Measurements from ENCODE around the gene TSHZ3.

Gene TSHZ3

DNA sequence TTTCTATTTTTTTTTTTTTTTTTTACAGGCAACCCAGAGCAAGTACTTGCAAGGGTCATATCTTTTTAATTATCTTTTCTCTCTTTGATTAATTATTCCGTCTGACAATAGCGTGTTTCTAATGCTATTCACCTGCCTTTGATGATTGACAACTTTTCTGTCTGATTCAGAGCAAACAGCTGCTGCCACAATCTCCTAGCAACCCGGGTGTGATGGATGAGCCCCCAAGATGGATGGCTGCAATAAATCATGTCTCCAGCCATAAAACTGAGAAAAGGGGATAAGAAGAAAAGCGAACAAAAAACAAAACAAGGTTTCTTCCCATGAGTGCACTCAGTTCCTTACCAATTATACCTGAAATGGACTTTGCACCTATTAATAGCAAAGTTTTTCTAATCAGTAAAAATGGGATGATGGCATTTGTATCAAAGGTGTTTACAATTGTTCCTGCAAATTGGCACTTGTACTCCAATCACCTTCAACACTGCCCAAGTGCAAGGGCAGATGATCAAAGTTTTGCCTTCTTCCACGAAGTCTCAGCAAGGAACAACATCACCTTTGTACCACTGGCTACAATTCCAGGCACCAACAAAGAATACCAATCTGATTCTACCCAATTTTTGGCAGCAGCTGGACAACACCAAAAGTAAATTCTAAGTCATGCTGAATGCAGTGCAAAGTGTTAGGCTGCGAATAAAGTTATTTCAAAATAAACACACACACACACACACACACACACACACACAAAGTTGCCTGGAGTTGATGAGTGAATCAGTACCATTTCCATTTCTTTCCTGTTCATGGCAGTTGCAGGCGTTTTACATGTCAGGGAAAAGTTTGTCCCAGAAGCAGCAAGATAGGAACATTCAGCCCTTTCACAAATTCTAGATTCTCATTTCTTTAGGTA is 12.0 kb downstream of the TSHZ3 start:
- DNase-seq, result no peak

DNA sequence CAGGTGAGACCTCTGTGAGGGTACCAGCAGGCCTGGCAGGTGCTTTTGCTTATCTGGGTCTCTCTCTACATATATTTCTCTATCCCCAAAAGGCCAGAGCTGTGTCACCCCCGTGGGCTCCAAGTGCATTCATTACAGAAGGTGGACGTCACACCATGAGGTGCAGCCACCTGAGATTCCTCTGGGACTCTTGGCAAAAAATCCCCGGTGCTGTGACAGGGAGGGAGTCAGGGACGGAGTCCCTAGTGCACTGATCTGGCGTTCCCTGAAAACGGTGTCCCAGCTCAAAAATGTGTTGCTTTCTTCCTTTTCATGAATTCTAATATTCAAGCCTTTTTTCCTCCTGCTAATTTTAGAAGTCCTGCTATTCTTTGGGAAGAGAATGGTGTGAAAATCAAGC is 13.5 kb downstream of the TSHZ3 start:
- no peak for DNase-seq

DNA sequence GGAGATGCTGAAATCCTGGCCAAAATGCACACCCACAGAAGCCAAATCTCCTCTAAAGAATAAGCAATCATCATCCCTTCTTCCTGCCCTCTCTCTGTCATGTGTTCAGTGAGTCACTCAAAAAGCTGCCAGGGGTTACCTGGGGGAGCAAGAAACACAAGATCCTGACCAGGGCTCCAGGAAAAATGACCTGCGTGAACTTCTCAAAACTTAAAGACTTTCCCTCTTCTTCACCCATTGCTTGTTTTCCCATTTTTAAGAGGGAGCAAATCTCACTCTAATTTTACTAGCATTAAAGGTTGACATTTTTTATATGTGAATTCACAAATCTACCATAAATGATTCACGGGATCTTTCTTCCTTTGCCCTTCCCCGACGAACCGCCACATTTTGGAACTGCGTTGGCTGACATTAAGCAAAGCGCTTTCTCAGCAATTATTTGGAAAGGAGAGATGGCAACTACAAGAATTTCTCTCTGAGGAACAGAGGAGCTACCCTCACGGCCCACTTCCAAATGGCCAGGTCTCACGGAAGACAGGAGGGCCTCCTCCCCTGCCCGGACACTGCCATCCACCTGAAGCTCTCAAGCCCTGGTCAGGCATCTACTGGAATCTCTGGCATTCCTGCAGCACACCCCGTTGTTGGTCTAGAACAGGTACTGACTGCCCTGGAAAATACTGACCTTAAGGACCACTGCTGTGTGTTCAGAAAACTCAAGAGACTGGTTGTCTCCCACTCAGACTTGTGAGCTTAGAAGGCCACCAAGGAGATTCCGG is 14.2 kb downstream of the TSHZ3 start:
- no peak for DNase-seq

DNA sequence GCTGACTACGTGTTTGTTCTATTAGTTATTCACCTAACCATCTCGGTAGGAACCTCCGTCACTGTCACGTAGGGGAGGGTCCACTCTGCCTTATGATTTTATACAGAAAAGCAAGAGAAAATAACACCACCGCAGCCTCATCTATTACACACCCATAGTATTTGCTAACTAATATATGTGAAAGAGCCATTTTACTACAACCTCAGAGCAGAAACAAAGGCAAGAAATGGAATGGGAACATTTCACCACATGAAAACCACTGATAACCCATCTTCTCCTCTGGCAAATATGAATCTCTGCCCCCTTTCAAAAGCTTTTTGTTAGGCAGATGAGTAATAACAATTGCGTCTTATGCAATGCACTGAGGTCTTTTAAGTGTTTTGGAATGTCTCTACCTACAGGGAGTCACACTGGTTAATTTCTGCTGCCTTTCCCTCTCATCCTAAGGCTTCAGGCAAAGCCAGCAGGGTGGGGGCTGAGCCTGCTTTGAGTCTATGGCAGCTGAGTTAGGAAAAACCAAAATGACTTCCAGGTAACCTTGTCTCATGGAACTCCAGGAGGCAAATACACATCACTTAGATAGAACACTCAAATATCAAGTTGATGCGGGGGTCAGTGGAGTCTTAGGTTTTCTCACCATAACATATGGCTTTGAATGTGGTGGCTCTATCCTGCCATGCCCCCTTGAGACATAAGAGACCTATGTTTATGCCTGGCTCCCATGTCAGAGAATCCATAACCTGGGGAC is 15.0 kb downstream of the TSHZ3 start:
- no peak for DNase-seq

DNA sequence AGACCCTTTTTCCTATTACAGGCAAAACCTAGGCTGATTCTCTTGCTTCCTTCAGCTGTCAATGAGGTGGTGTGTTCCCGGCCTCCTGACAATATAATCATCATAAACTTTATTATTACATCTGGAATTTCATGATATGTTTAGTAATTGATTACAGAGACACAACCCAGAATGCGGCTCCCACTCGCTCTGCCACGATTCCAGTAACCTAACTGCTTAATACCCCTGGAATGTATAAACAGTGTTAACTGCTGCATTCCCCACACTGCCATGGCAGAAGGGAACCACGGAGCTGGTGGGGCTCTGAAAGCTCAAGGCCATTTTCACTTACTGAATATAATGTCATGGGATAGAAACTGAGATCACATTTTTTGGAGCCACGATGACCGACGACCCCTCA is 17.1 kb downstream of the TSHZ3 start:
- DNase-seq, result no peak

DNA sequence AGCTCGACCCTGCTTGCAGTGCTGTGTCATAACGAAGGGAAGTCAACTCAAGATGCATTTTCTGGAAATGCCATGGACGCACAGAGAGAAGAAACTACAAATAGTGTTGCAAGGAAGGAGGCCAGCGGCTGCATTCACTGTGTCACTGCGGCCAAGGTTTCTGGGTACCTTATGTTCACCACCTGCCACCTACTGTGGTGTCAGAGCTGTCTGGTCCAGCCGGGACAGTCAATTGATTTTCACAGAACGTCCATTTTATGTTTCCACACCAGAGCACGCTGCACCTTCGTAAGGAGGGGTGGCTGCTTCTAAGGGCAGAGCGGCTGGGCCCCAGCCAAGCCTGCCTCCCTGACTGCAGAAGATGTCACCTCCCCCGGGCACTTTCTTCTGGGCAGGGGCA is 17.7 kb downstream of the TSHZ3 start:
- no peak for DNase-seq

DNA sequence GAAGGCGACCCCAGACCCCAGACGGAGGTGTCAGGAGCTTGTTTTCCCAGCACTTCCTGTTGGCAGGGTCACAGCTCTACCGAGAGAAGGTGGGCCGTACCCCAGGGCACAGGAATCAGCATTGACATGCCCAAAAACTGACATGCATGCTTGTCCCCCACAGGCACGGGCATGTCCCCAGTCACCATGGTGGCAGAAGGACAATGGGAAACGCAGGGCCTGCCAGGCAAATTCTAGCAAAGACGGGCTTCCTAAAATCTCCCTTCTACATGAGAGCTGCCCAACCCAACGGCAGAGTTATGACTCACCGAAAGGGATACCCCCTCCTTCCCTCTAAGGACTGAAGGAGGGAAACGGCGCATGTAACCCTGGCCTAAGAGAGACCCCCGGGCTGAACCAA is 18.5 kb downstream of the TSHZ3 start:
- no peak for DNase-seq

DNA sequence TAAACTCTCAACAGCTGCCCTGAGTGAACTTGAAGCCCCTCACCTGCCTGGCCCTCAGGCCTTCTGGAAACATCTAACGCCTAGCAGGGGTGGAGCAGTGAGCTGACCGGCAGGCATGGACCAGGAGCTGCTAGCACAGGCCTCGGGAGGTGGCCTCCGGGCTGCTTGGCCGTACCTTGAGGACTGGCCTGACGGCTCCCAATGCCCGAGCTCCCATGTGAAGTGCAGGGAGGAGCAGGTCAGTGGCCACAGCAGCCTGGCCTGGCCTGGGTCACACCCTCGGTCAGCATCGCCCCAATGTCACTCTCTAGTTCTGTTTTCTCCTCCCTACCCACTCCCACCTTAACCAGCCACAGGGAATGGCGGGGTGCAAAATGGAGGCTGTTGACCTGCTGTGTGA is 19.0 kb downstream of the TSHZ3 start:
- DNase-seq, result no peak

DNA sequence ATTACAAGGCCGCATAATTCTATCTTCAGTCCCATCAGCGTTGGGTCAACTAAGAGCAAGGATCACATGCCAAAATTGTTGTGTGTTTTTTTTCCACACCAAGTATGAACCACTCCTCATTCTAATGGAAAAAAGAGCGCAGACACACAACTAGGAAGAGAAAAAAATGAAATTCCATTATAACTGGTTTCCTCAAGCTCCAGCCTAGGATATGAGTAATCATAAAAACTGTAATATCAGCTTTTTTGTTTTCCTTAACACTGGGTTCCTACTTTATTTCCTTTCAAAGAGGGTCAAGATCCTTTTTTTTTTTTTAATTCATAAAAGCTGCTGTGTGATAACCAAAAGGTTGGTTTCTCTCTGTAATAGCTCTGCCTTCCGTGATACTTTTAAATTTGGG is 19.4 kb downstream of the TSHZ3 start:
- DNase-seq, result no peak

DNA sequence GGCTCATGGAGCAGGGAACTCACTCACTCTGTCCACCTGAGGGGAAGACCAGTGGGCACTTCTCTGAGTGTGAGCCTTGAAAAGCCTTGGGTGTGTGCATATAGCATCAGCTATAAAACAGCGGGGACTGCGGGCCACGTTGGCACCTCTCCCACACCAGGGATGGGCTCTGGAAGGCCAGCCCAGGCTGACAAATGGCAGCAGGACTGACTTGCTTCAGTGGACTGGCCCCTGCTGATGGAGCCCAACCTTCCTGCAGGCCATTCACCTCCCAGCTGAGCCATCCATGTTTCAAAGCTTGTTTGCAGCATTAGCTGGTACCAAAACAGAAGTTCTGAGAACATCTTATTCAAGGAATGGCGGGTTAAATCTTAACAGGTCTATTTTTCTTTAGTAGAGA is 21.0 kb downstream of the TSHZ3 start:
- DNase-seq, result no peak

DNA sequence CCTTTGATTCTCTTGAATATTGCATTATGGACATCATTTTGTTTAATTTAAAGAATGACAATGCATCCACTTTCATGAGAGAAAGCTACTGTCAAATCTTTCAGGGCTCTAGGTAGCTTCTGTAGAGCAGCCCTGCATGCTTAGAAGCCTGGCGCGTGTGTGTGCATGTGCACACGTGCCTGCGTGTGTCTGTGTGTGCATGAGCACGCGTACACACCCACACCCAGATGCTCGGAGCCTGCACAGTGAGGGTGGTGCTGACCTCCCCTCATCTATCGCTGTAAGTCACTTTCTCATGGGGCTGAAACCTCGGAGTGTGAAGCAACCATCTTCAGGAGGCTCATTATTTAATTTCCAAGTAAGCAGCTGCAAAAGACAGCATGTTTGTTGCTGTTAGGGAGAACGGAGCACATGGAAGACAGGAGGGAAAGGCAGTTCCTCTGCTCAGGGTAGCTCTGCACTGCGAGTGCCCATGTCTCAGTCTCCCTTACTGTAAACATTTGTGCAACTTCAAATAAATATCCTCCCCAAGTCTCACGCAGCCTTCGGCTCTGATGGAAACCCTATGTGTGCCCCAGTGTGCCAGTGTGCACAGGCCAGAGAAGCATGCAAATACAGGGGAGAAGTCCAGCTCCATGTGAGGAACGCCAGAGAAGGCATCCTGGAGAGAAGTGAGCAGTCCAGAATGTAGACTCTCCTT is 22.8 kb downstream of the TSHZ3 start:
- no peak for DNase-seq

DNA sequence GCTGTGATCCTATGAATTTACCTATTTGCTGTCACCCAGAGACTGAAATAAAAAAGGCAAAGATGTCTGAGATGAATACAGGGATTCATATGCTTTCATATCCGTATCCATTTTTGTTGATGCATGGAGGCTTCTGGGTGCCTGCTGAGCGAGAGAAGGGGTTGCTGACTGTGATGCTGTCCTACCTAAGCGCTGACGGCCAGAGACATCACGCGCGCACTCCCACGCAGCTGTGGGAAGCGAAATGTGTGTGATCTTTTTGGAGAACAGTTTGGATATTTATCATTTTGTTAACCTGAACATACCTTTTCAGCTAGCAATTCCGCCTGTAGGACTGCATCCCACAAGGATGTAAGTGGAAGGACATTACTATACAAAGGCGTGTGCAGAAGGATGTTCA is 23.9 kb downstream of the TSHZ3 start:
- DNase-seq, result no peak

DNA sequence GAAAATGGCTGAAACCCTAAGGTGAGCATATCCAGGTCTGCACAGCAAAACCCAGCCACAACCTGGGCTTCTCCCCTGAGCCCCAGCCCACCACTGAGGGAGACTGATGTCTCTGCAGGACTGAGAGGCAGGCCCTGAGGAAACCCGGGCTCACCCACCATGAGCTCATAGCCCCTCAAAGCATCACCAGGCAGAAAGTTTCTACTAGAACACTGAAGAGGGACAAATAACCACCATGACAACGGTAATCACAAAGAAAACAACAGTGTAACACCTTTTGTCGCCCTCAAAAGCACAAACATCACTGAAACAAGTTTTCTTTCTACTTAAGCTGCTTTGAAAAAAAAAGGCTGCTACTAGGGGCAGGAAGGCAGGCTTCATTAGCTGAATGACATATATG is 29.8 kb downstream of the TSHZ3 start:
- DNase-seq, result no peak

DNA sequence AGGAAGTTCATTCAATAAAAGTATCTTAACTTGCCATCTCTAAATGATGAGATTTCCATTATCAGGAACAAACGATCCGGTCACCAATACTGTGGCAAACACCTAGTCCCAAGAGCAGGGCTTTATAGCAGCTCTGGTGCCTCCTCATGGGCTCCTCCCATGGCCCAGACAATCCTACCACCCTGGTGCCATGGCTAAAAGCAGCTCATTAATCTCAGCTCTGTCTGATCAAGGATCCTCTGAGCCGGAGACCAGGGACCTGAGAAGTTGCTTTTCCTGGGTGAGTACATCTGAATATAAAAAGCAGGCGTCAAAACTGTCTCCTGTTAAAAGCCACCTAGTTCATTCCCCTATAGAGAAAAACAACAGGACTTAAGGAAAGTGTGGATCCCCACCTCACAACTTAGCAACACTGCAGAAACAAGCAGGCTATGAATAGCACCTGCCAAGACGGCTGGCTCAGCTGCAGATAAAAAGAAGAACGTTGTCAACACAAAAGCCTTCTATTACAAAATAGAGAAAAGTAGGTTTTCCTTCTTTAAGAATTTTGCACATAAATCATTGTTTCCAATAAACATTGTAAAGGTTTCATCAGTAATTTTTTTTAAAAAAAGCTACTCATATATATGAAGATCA is 30.3 kb downstream of the TSHZ3 start:
- DNase-seq, result no peak

DNA sequence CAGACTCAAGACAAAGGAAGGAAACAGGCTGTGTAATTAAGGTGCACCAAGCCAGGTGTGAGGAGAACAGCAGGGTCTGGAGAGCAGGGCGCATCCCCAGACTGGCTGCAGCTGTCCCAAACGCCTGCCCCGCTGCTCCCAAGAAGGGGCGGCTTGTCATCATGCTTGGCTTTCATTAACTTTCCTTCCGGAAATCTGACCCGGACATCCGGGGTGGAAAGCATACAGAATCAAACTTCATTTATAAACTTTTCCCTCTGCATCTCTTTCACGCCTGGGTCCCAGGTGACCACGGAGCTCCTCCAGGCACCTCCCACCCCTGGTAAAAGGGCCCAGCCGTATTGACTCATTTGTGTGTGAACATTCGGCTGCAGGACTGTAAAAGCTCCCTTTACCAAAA is 31.7 kb downstream of the TSHZ3 start:
- no peak for DNase-seq

DNA sequence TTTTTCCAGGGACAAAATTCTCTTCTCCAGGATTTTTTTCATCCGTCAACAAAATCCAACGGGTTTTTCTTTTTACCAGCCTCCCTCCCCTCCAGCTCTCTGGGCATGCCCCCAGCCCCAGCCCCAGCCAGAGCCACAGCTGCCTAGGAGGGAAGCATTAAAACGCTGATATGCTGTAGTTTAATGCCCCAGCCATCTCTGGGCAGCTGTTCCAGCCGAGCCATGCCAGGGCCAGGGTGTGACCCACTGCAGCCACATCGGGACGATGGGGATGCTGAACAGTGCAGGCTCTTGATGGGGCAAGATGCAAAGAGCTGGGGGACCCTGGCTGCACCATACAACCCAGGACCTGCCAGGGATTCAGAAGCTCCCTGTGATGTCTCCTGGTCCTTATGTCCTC is 32.1 kb downstream of the TSHZ3 start:
- no peak for DNase-seq

DNA sequence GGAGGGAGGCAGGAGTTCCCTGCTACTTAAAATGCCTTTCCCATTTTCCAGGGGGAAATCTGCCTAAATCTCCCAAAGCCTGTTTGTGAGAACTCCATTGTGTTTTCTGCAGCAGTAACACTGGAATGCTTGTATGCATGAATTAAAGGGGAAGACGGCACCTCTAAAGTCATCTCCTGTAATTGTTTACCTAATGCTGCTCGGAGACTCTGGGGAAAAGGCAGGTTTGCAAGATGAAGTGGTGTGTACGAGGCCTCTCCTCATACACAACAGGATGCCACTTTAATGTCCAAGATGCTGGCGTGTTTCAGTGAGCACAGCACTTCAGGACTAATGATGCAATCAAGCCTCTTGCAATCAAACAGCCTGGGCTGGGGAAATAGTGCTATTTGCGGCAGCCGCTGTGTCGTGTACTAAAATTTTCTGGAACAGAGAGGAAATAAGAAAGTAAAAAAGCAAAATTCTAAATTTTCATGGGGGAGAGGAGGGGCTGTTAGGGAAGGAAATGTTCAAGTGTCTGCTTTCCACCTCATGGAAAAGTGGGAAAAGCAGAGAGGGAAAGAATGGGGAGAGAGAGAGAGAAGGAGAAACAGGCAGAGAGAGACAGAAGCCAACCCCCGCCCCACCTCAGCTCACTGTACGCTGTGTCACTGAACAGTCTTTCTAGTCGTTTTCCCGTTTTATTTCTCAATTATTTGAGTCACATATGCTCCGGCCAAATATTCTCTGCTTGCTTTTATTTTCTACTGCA is 32.9 kb downstream of the TSHZ3 start:
- DNase-seq, result no peak

DNA sequence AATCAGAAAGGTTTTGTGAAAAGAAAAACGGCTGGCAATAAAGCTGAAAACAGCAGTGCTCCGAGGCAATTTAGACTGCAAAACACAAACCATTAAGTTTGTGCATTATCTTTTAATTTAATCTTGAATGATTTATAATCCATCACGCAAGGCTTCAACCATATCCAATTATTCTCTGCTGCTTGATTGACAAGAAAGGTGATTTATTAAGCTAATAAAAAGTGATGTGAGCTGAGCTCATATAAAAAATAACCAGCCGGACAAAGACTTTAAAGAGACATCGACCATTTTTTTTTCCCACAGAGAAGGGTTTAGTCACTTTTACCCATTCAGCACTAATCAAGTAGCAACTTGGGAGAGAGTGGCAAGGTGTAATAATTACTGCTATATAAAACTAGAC is 33.6 kb downstream of the TSHZ3 start:
- DNase-seq, result no peak

DNA sequence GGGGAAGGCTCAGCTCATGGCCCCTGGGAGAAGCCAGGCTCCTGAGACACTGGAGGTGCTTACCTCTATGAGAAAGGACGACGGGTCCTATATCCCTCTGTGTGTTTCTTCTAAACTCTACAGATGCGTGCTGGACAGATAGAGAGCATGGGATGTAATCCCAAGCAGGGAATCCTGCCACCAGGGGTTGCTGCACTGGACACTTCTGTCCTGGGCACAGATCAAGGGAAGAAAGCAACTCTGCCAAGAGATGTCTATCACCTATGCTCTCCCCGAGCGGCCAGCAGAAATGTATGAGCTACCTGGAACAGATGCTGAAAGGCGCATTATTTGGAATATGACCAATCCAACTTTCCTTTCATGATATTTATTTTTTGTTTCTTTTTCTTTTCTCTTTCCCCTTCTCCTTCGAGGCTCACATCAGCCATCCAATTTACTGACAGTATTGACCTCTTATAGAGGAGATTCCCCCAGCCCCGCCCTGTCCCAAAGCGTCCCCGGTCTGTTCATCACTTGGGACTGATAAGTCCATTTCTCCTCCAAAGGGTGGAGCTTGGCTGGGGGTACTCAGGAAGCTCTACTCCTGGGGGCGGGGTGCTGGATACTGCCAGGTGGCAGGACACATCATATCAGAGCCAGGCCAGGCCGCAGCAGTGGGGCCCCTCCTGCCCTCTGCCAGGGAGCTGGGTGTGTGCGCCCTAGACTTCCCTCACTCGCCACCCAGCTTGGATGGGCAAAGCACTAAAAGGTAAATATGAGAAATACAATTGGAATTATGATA is 34.2 kb downstream of the TSHZ3 start:
- no peak for DNase-seq

DNA sequence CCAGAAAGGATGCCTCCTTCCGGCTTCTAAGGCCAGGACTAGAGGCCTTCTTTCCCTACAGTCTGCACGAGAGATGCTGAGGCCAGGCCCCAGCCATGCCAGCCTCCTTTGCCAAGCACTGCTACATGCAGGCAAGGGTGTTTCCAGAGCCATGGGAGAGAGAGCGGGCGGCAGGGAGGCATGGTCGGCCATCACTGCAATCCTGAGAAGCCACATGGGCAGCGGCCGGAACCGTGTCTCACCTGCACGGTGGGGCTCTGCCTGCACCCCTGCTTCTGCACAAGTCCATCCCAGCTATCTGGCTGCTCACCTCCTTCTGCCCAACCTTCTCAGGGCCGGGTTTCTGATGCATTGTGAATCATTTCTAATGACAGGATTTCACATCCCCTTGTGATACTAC is 35.1 kb downstream of the TSHZ3 start:
- no peak for DNase-seq

All from NCI-H1436 (cell line).